Stimulated activated naive B cell treated with anti-CD40 and anti-IgM and Interleukin-4, amounts not matched to agents 10 μg/mL and 1 μg/mL and 100 μg/mL, for 72 hours (primary cell): ENCODE data around the gene PTPRD.
"Not testable (repeated sequence)": the region's sequence is repeated elsewhere in the genome, so short reads cannot be mapped to it uniquely, and the experiment has no call there.

Experiments
- ATAC-seq, 2 donors: fragments of 150-1000 bp; cut with Tn5 transposase; replicated peaks; 2 replicates each; pipeline ENCODE4 v1.10.0; 2021; ENCODE audit warnings: moderate library complexity in 1 of 2
- DNase-seq: peaks from one replicate; pipeline ENCODE4 v3.0.0; 2021
- H3K27ac Mint-ChIP-seq: one replicate; pipeline ENCODE4 v1.8.0; 2022; ENCODE audit warnings: mild to moderate bottlenecking, mixed read lengths
- H3K27me3 Mint-ChIP-seq, 2 donors: one replicate each; pipeline ENCODE4 v1.8.0; 2022; ENCODE audit warnings: mixed read lengths in 2 of 2
- H3K36me3 Mint-ChIP-seq, 2 donors: one replicate each; pipeline ENCODE4 v1.8.0; 2022; ENCODE audit warnings: mixed read lengths in 2 of 2, mild to moderate bottlenecking in 1 of 2
- H3K4me1 Mint-ChIP-seq, 2 donors: one replicate each; pipeline ENCODE4 v1.8.0; 2022; ENCODE audit warnings: mixed read lengths in 2 of 2, mild to moderate bottlenecking in 1 of 2
- H3K4me3 Mint-ChIP-seq, 2 donors: one replicate each; pipeline ENCODE4 v1.8.0; 2022; ENCODE audit warnings: mild to moderate bottlenecking in 2 of 2, mixed read lengths in 2 of 2, moderate library complexity in 1 of 2
- H3K9me3 Mint-ChIP-seq, 2 donors: one replicate each; pipeline ENCODE4 v1.8.0; 2022; ENCODE audit warnings: mixed read lengths in 2 of 2, mild to moderate bottlenecking in 1 of 2

The PTPRD gene

GRCh38 chr9:9362332-9362731, 1250.5 kb downstream of the PTPRD start:
- no peaks in the 10 kb centered on the region for H3K4me1 Mint-ChIP-seq
- no peak overlapping the region for H3K27ac Mint-ChIP-seq
- H3K27me3 Mint-ChIP-seq, result no peaks in the 10 kb centered on the region
- no peak overlapping the region for H3K4me3 Mint-ChIP-seq
- DNase-seq (no peak), ATAC-seq (no peak)
- no peaks in the 10 kb centered on the region for H3K9me3 Mint-ChIP-seq
- no peaks in the 10 kb centered on the region for H3K36me3 Mint-ChIP-seq

GRCh38 chr9:9352877-9353481, 1259.8 kb downstream of the PTPRD start:
- Mint-ChIP-seq H3K4me3 (no peak overlapping the region), H3K27ac (no peak overlapping the region), H3K9me3 (no peaks in the 10 kb centered on the region), H3K27me3 (no peaks in the 10 kb centered on the region), H3K36me3 (no peaks in the 10 kb centered on the region), H3K4me1 (peaks cover 0 to 2% of the 10 kb centered on the region in 2 donors)
- ATAC-seq (no peak), DNase-seq (no peak)

- Mint-ChIP-seq H3K4me1 (no peaks in the 10 kb centered on the region), H3K9me3 (peaks cover 0 to 3% of the 10 kb centered on the region in 2 donors), H3K27ac (no peak overlapping the region)
Measured at GRCh38 chr9:9341203-9341602, 1271.6 kb downstream of the PTPRD start.

GRCh38 chr9:9337129-9337528, 1275.7 kb downstream of the PTPRD start:
- Mint-ChIP-seq H3K27ac (no peak overlapping the region), H3K4me1 (no peaks in the 10 kb centered on the region), H3K4me3 (no peak overlapping the region), H3K36me3 (no peaks in the 10 kb centered on the region), H3K27me3 (no peaks in the 10 kb centered on the region), H3K9me3 (peaks cover 0 to 1% of the 10 kb centered on the region in 2 donors)
- no peak for DNase-seq
- no peak for ATAC-seq

More at GRCh38 chr9:9341203-9341602, 1271.6 kb downstream of the PTPRD start:
- no peaks in the 10 kb centered on the region for H3K27me3 Mint-ChIP-seq
- H3K36me3 Mint-ChIP-seq, result no peaks in the 10 kb centered on the region
- ATAC-seq (no peak), DNase-seq (no peak)
- H3K4me3 Mint-ChIP-seq, result no peak overlapping the region

GRCh38 chr9:9326749-9327148, 1286.1 kb downstream of the PTPRD start:
- Mint-ChIP-seq H3K27ac (no peak overlapping the region), H3K36me3 (no peaks in the 10 kb centered on the region), H3K9me3 (peaks cover 4 to 12% of the 10 kb centered on the region in 2 donors), H3K4me1 (no peaks in the 10 kb centered on the region), H3K4me3 (no peak overlapping the region), H3K27me3 (no peaks in the 10 kb centered on the region)
- ATAC-seq (no peak), DNase-seq (no peak)

- H3K9me3 Mint-ChIP-seq, result peaks cover 0 to 5% of the 10 kb centered on the region in 2 donors
- no peaks in the 10 kb centered on the region for H3K36me3 Mint-ChIP-seq
- no peak for ATAC-seq
- no peak overlapping the region for H3K4me3 Mint-ChIP-seq
- H3K27me3 Mint-ChIP-seq, result no peaks in the 10 kb centered on the region
- no peaks in the 10 kb centered on the region for H3K4me1 Mint-ChIP-seq
- H3K27ac Mint-ChIP-seq, result no peak overlapping the region
- DNase-seq, result no peak
Measured at GRCh38 chr9:9319007-9319406, 1293.8 kb downstream of the PTPRD start.

- H3K9me3 Mint-ChIP-seq, DNase-seq, H3K36me3 Mint-ChIP-seq, H3K4me1 Mint-ChIP-seq, H3K4me3 Mint-ChIP-seq, H3K27me3 Mint-ChIP-seq, ATAC-seq, H3K27ac Mint-ChIP-seq: not testable (repeated sequence)
Measured at GRCh38 chr9:9310743-9311142, 1302.1 kb downstream of the PTPRD start.

GRCh38 chr9:9305600-9305999, 1307.2 kb downstream of the PTPRD start:
- DNase-seq (no peak), ATAC-seq (no peak)
- no peak overlapping the region for H3K4me3 Mint-ChIP-seq
- no peaks in the 10 kb centered on the region for H3K4me1 Mint-ChIP-seq
- H3K9me3 Mint-ChIP-seq, result no peaks in the 10 kb centered on the region
- no peaks in the 10 kb centered on the region for H3K27me3 Mint-ChIP-seq
- no peaks in the 10 kb centered on the region for H3K36me3 Mint-ChIP-seq
- H3K27ac Mint-ChIP-seq, result no peak overlapping the region

GRCh38 chr9:9299134-9299533, 1313.7 kb downstream of the PTPRD start:
- no peaks in the 10 kb centered on the region for H3K4me1 Mint-ChIP-seq
- H3K4me3 Mint-ChIP-seq, result no peak overlapping the region
- no peaks in the 10 kb centered on the region for H3K36me3 Mint-ChIP-seq
- ATAC-seq, result no peak
- H3K27ac Mint-ChIP-seq, result no peak overlapping the region
- no peaks in the 10 kb centered on the region for H3K9me3 Mint-ChIP-seq
- no peak for DNase-seq
- no peaks in the 10 kb centered on the region for H3K27me3 Mint-ChIP-seq

GRCh38 chr9:9286001-9286400, 1326.8 kb downstream of the PTPRD start:
- no peaks in the 10 kb centered on the region for H3K4me1 Mint-ChIP-seq
- H3K27me3 Mint-ChIP-seq, result no peaks in the 10 kb centered on the region
- H3K36me3 Mint-ChIP-seq, result no peaks in the 10 kb centered on the region
- no peak overlapping the region for H3K27ac Mint-ChIP-seq
- ATAC-seq (no peak), DNase-seq (no peak)
- no peak overlapping the region for H3K4me3 Mint-ChIP-seq
- peaks cover 0 to 2% of the 10 kb centered on the region in 2 donors for H3K9me3 Mint-ChIP-seq

- no peak overlapping the region for H3K27ac Mint-ChIP-seq
- ATAC-seq, result no peak
- no peaks in the 10 kb centered on the region for H3K9me3 Mint-ChIP-seq
- no peaks in the 10 kb centered on the region for H3K4me1 Mint-ChIP-seq
- H3K36me3 Mint-ChIP-seq, result no peaks in the 10 kb centered on the region
- DNase-seq, result no peak
- H3K27me3 Mint-ChIP-seq, result no peaks in the 10 kb centered on the region
- H3K4me3 Mint-ChIP-seq, result no peak overlapping the region
Measured at GRCh38 chr9:9284201-9284600, 1328.6 kb downstream of the PTPRD start.

- no peak for ATAC-seq
- no peak for DNase-seq
- Mint-ChIP-seq H3K27me3 (no peaks in the 10 kb centered on the region), H3K4me1 (no peaks in the 10 kb centered on the region), H3K9me3 (no peaks in the 10 kb centered on the region), H3K36me3 (no peaks in the 10 kb centered on the region), H3K4me3 (no peak overlapping the region), H3K27ac (no peak overlapping the region)
Measured at GRCh38 chr9:9283159-9283986, 1329.4 kb downstream of the PTPRD start.

- no peaks in the 10 kb centered on the region for H3K27me3 Mint-ChIP-seq
- no peak for DNase-seq
- no peaks in the 10 kb centered on the region for H3K4me1 Mint-ChIP-seq
- no peak for ATAC-seq
- H3K9me3 Mint-ChIP-seq, result no peaks in the 10 kb centered on the region
- no peaks in the 10 kb centered on the region for H3K36me3 Mint-ChIP-seq
- H3K4me3 Mint-ChIP-seq, result no peak overlapping the region
- no peak overlapping the region for H3K27ac Mint-ChIP-seq
Measured at GRCh38 chr9:9275601-9276000, 1337.2 kb downstream of the PTPRD start.

- ATAC-seq, result no peak
Measured at GRCh38 chr9:9257999-9258498, 1354.8 kb downstream of the PTPRD start.

GRCh38 chr9:9246726-9247125, 1366.1 kb downstream of the PTPRD start:
- DNase-seq (no peak), ATAC-seq (no peak)
- Mint-ChIP-seq H3K36me3 (no peaks in the 10 kb centered on the region), H3K27ac (no peak overlapping the region), H3K27me3 (no peaks in the 10 kb centered on the region), H3K4me1 (no peaks in the 10 kb centered on the region), H3K4me3 (no peak overlapping the region), H3K9me3 (peaks cover 0 to 3% of the 10 kb centered on the region in 2 donors)

More at GRCh38 chr9:9257999-9258498, 1354.8 kb downstream of the PTPRD start:
- DNase-seq, result no peak
- Mint-ChIP-seq H3K9me3 (no peaks in the 10 kb centered on the region), H3K27ac (no peak overlapping the region), H3K4me3 (no peak overlapping the region), H3K27me3 (no peaks in the 10 kb centered on the region), H3K4me1 (no peaks in the 10 kb centered on the region), H3K36me3 (no peaks in the 10 kb centered on the region)
